K562 (cell line): ENCODE measurements around the gene DPEP2NB. TPM values are rescaled to one million over a fixed set of nuclear protein-coding genes. Genes with fewer than 3 reads are reported as not detected.

Source experiments
- ATAC-seq: fragments of 200-7000 bp; cut with Tn5 transposase; 3 replicates; pipeline ENCODE4 v1.9.1; 2020; ENCODE audit warnings: moderate library complexity
- BruUV-seq: library from RNA; stranded (reverse); fragments of 400-500 nt; replicated peaks from 2 replicates; lab custom pipeline; 2021; lab: Mats Ljungman, UMichigan
- CTCF ChIA-PET: fragments of 300-600 bp; formaldehyde crosslinking; extraction: SDS; loops from one replicate; lab custom pipeline; 2021; ENCODE audit warnings: low intra/inter-chr PET ratio; lab: Yijun Ruan, JAX
- POLR2A ChIA-PET: fragments of 300-600, 350-650 bp; sonication (Branson Sonifier 250); formaldehyde crosslinking; extraction: SDS; loops from one replicate; lab custom pipeline; 2021; ENCODE audit warnings: antibody characterized with exemption, inconsistent platforms; lab: Yijun Ruan, JAX
- DNase-seq, 4 experiments: peaks; one replicate each; pipeline versions ENCODE4 v3.0.0 to v3.0.0-alpha.2; 2011 to 2018; ENCODE audit warnings: low spot score in 3 of 4, mixed read lengths in 3 of 4; ENCODE audit errors: extremely low read depth in 1 of 4
- FAIRE-seq: peaks from 2 replicates; lab custom pipeline; 2011; peaks lifted over from hg19 to GRCh38; lab: Jason Lieb, UNC
- H2AFZ ChIP-seq: 2 replicates; pipeline ENCODE4 v1.6.0; 2011; ENCODE audit warnings: low read depth, low read length, control low read depth, inconsistent platforms
- H3K27ac ChIP-seq: fragments of 200-600 bp; 3 replicates; pipeline ENCODE4 v1.8.0; 2011; ENCODE audit warnings: low read depth, mild to moderate bottlenecking, control low read depth, inconsistent platforms, low read length, moderate library complexity, mixed read lengths; ENCODE audit errors: extremely low read depth
- H3K27me3 ChIP-seq, 2 experiments: fragments of 300-600 bp in 1 of 2; 2 replicates in 1 of 2; 3 replicates in 1 of 2; pipeline versions ENCODE4 v1.6.0 to v1.8.0; 2011; ENCODE audit warnings: inconsistent platforms in 2 of 2, low read length in 2 of 2, mild to moderate bottlenecking in 1 of 2, mixed read lengths in 1 of 2, moderate library complexity in 1 of 2; ENCODE audit not compliant: control insufficient read depth in 2 of 2, insufficient read depth in 2 of 2
- H3K36me3 ChIP-seq: fragments of 300-600 bp; 3 replicates; pipeline ENCODE4 v1.8.0; 2011; ENCODE audit warnings: mild to moderate bottlenecking, low read length, inconsistent platforms; ENCODE audit not compliant: control insufficient read depth, insufficient read depth
- H3K4me1 ChIP-seq, 2 experiments: fragments of 200-600 bp in 1 of 2; replicated peaks in 1 of 2; 2 replicates in 1 of 2; 3 replicates in 1 of 2; pipeline versions ENCODE4 v1.5.1 to v1.8.0; 2011; ENCODE audit warnings: inconsistent platforms in 2 of 2, low read length in 2 of 2, mild to moderate bottlenecking in 1 of 2, mixed read lengths in 1 of 2, moderate library complexity in 1 of 2; ENCODE audit not compliant: control insufficient read depth in 2 of 2, insufficient read depth in 2 of 2
- H3K4me2 ChIP-seq: 2 replicates; pipeline ENCODE4 v1.6.1; 2011; ENCODE audit warnings: low read length, control low read depth, inconsistent platforms, mixed read lengths; ENCODE audit not compliant: insufficient read depth
- H3K4me3 ChIP-seq: fragments of 200-600 bp; sonication (generic), shearing (Covaris generic); 2 replicates; pipeline ENCODE4 v1.5.1; 2016; ENCODE audit warnings: control low read depth, inconsistent platforms
- H3K79me2 ChIP-seq: fragments of 200-600 bp; 3 replicates; pipeline ENCODE4 v1.8.0; 2011; ENCODE audit warnings: low read length, inconsistent platforms; ENCODE audit not compliant: control insufficient read depth, insufficient read depth
- H3K9ac ChIP-seq, 2 experiments: 2 replicates each; pipeline versions ENCODE4 v1.6.0 to v1.6.1; 2011; ENCODE audit warnings: low read depth in 2 of 2, low read length in 2 of 2, control low read depth in 1 of 2, inconsistent platforms in 1 of 2, mild to moderate bottlenecking in 1 of 2, mixed read lengths in 1 of 2; ENCODE audit not compliant: insufficient read depth in 1 of 2
- H3K9me1 ChIP-seq: one replicate; pipeline ENCODE4 v1.6.0; 2011; ENCODE audit warnings: inconsistent platforms, mild to moderate bottlenecking, low read length, moderate library complexity; ENCODE audit not compliant: control insufficient read depth, insufficient read depth
- H3K9me3 ChIP-seq: replicated peaks from 2 replicates; pipeline ENCODE4 v1.5.1; 2011; ENCODE audit warnings: low read depth, low read length, inconsistent platforms; ENCODE audit not compliant: control insufficient read depth, insufficient read depth
- H4K20me1 ChIP-seq: replicated peaks from 2 replicates; pipeline ENCODE4 v1.6.1; 2011; ENCODE audit warnings: low read length, inconsistent platforms, mixed read lengths; ENCODE audit not compliant: control insufficient read depth, insufficient read depth
- ADNP ChIP-seq: fragments of 200-800 bp; sonication (Bioruptor generic); IDR thresholded peaks from 2 replicates; pipeline ENCODE4 v1.6.1; 2016; ENCODE audit warnings: missing genetic modification characterization, missing compliant biosample characterization
- E2F8 ChIP-seq: fragments of 450-650 bp; IDR thresholded peaks from 2 replicates; pipeline ENCODE4 v1.7.1; 2018; ENCODE audit warnings: mild to moderate bottlenecking, low read depth; ENCODE audit not compliant: partially characterized antibody
- FOXK1 ChIP-seq: sonication (generic); formaldehyde crosslinking; IDR thresholded peaks from 2 replicates; pipeline ENCODE4 v1.8.0; 2022; ENCODE audit warnings: missing genetic modification reagents, mild to moderate bottlenecking, borderline replicate concordance
- HMG20B ChIP-seq: fragments of 250-450 bp; sonication (Bioruptor Pico); IDR thresholded peaks from 2 replicates; pipeline ENCODE4 v1.5.0; 2021; ENCODE audit warnings: mild to moderate bottlenecking
- KLF6 ChIP-seq: fragments of 250-450 bp; sonication (Bioruptor Pico); IDR thresholded peaks from 2 replicates; pipeline ENCODE4 v1.4.0; 2020; ENCODE audit warnings: mild to moderate bottlenecking, moderate library complexity, borderline replicate concordance
- SMAD4 ChIP-seq: fragments of 250-450 bp; sonication (Bioruptor Pico); conservative IDR thresholded peaks from 2 replicates; pipeline ENCODE4 v1.8.0; 2021; ENCODE audit warnings: inconsistent platforms, mild to moderate bottlenecking, moderate library complexity
- XRCC5 ChIP-seq: fragments of 200-400 bp; formaldehyde crosslinking; IDR thresholded peaks from 2 replicates; pipeline ENCODE4 v1.6.1; 2017; ENCODE audit warnings: low read depth, mild to moderate bottlenecking, low read length
- ZBTB33 ChIP-seq: sonication (generic); formaldehyde crosslinking; IDR thresholded peaks from 2 replicates; pipeline ENCODE4 v1.8.1; 2023; ENCODE audit warnings: mild to moderate bottlenecking, missing genetic modification reagents
- ZFP30 ChIP-seq: fragments of 250-450 bp; sonication (Bioruptor Pico); IDR thresholded peaks from 2 replicates; pipeline ENCODE4 v1.8.0; 2022; ENCODE audit warnings: moderate library complexity, mild to moderate bottlenecking, inconsistent platforms, borderline replicate concordance
- ZNF217 ChIP-seq: sonication (generic); formaldehyde crosslinking; IDR thresholded peaks from 2 replicates; pipeline ENCODE4 v1.8.0; 2022; ENCODE audit warnings: mild to moderate bottlenecking, missing genetic modification reagents
- ZNF398 ChIP-seq: fragments of 250-450 bp; sonication (Bioruptor Pico); IDR thresholded peaks from 2 replicates; pipeline ENCODE4 v1.8.0; 2021; ENCODE audit warnings: moderate library complexity, mild to moderate bottlenecking, inconsistent platforms
- ZNF431 ChIP-seq: sonication (generic); formaldehyde crosslinking; IDR thresholded peaks from 2 replicates; pipeline ENCODE4 v1.8.0; 2022; ENCODE audit warnings: mild to moderate bottlenecking, missing genetic modification reagents
- ZNF589 ChIP-seq: fragments of 200-800 bp; sonication (Bioruptor generic); IDR thresholded peaks from 2 replicates; pipeline ENCODE4 v1.6.1; 2016; ENCODE audit warnings: low read depth, missing genetic modification characterization, missing compliant biosample characterization
- WGBS: fragments of 100-300 bp; shearing (Covaris generic); methylation state at CpG from one replicate; pipeline ENCODE4 v1.1.6; 2016; ENCODE audit warnings: low coverage, mixed read lengths; ENCODE audit not compliant: insufficient coverage; ENCODE audit errors: missing lambda C conversion rate; 5-methylcytosine and 5-hydroxymethylcytosine counted together
- in situ Hi-C: fragments of 300-500 bp; cut with MboI; formaldehyde crosslinking; loops from 4 replicates; pipeline ENCODE4 v1.15.0; 2018; ENCODE audit warnings: inconsistent platforms, mixed read lengths
- intact Hi-C: fragments of 100-400 bp; cut with micrococcal nuclease; formaldehyde crosslinking; loops from 2 replicates; pipeline ENCODE4 v1.14.2; 2022
- polyA plus RNA-seq, 8 experiments: library from polyadenylated mRNA; depleted of rRNA in 4 of 8; stranded (reverse) in 5 of 8; unstranded in 3 of 8; fragments of >200 nt; fragmentation: Nextera tagmentation in 2 of 8; fragmentation: Illumina TruSeq in 1 of 8; extraction: Ambion mirVana in 2 of 8; extraction: Trizol in 1 of 8; gene quantifications; 2 replicates each; pipeline versions ENCODE4 v1.2.1 to v1.2.3, GENCODE V29; 2011 to 2014; ENCODE audit warnings: inconsistent platforms in 1 of 8, missing spikeins in 1 of 8
- total RNA-seq, 7 experiments: library from RNA; depleted of rRNA in 6 of 7; stranded (reverse); fragments of >200 nt in 6 of 7; fragmentation: Illumina TruSeq in 2 of 7; extraction: Trizol in 2 of 7; gene quantifications; 2 replicates each; pipeline versions ENCODE4 v1.2.1 to v1.2.3, GENCODE V29; 2011 to 2021; ENCODE audit warnings: low replicate concordance in 1 of 7

The DPEP2NB gene
- total and polyA plus RNA-seq, 9 of the 15 experiments (the other 6 are each of a cell fraction or from before 2014, with no cell fraction given), result not detected

- peak within 1 kb of the TSS; percentile 97 for H2AFZ ChIP-seq
- peak; percentile 78 for FAIRE-seq
- intact Hi-C loops, result no loop called here
- peaks cover 16% of the 10 kb centered on the region for H4K20me1 ChIP-seq
- POLR2A ChIA-PET, result interaction anchor here (0.7 to 1.2 kb wide), 4 partner anchors 9 to 74 kb away, joined by 4 to 5 read pairs (median 4); partner anchors contain the start of gene PSMB10
- no peaks in the 10 kb centered on the region for H3K27me3 ChIP-seq
- peaks cover 28% of the 10 kb centered on the region for H3K79me2 ChIP-seq
- H3K4me2 ChIP-seq, result peak within 1 kb of the TSS; percentile 98
- H3K4me3 ChIP-seq, result peak within 1 kb of the TSS; percentile 84
- ATAC-seq, result peak; percentile 91
- H3K9ac ChIP-seq, result peak within 1 kb of the TSS; percentile 95 to 97
- peaks cover 22 to 46% of the 10 kb centered on the region in 2 experiments; a peak in 4 of 5 replicates for H3K4me1 ChIP-seq
- peaks cover 8% of the 10 kb centered on the region for H3K9me1 ChIP-seq
- H3K36me3 ChIP-seq, result peaks cover 17% of the 10 kb centered on the region; the same call in 2 of the 3 replicates
- CTCF ChIA-PET, result no interaction called here
- peak within 1 kb of the TSS; percentile 94 for H3K27ac ChIP-seq
- no TSS peak for BruUV-seq
- no peaks in the 10 kb centered on the region for H3K9me3 ChIP-seq
- WGBS, result 3% methylated on average over 41 of the region's 78 CpGs
- in situ Hi-C loops, result no loop called here
- DNase-seq, result peak; percentile 94 to 99 (median 98)
- TF ChIP-seq ZBTB33 (no peak), XRCC5 (0 out of 2 replicates have a peak, but pooled peaks have one; percentile 34), HMG20B (CRISPR knock-in tag) (no peak), ZNF217 (no peak), FOXK1 (CRISPR knock-in tag) (no peak), ZNF589 (CRISPR knock-in tag) (0 out of 2 replicates have a peak, but pooled peaks have one; percentile 43), ZFP30 (CRISPR knock-in tag) (no peak), ADNP (tag) (peak; percentile 70), ZNF431 (CRISPR knock-in tag) (no peak), SMAD4 (peak; percentile 70; the same call in 1 of the 2 replicates), ZNF398 (CRISPR knock-in tag) (no peak), KLF6 (CRISPR knock-in tag) (no peak), E2F8 (peak; percentile 96)
These were observed 47.1 kb downstream of the DPEP2NB start, which contains the start of gene SLC12A4 for GRCh38 chr16:67968400-67969253. SLC12A4 (minus strand) TSS chr16:67968637; CDS start chr16:67968553, 84 bp downstream.
